GM19395 (cell line): Measurements from ENCODE around the gene RAB43.
"Not testable (repeated sequence)": the region's sequence is repeated elsewhere in the genome, so short reads cannot be mapped to it uniquely, and the experiment has no call there.

ENCODE experiments used
- ATAC-seq: cut with Tn5 transposase; IDR thresholded peaks from one replicate; pipeline ENCODE4 v1.9.1; 2021; ENCODE audit warnings: mild to moderate bottlenecking, moderate library complexity; ENCODE audit not compliant: unreplicated experiment

Gene RAB43

GRCh38 chr3:129121792-129122411 is at the start of gene RAB43:
Gene RAB43, minus strand, starts transcription at chr3:129121804. Its CDS starts 315 bp downstream, at chr3:129121489.
- ATAC-seq, result peak; percentile 36

- ATAC-seq, result no peak
Observed at GRCh38 chr3:129166579-129167332, 45.2 kb upstream of the RAB43 start.

GRCh38 chr3:129165594-129165993 is 44.0 kb upstream of the RAB43 start:
- not testable (repeated sequence) for ATAC-seq

- no peak for ATAC-seq
Observed at GRCh38 chr3:129164500-129164899, 42.9 kb upstream of the RAB43 start.

- ATAC-seq, result no peak
Observed at GRCh38 chr3:129162729-129163579, 41.4 kb upstream of the RAB43 start.

- peak; percentile 4 for ATAC-seq
Observed at GRCh38 chr3:129161860-129162271, 40.3 kb upstream of the RAB43 start.

- ATAC-seq, result peak; percentile 87
Observed at GRCh38 chr3:129160891-129161859, 39.6 kb upstream of the RAB43 start, which contains the start of gene ISY1. Gene ISY1, minus strand, starts transcription at chr3:129161063. Its CDS starts 88 bp downstream, at chr3:129160975.

GRCh38 chr3:129144786-129145185 is 23.2 kb upstream of the RAB43 start:
- no peak for ATAC-seq

GRCh38 chr3:129141011-129141410 is 19.4 kb upstream of the RAB43 start:
- ATAC-seq, result not testable (repeated sequence)

GRCh38 chr3:129139911-129140310 is 18.3 kb upstream of the RAB43 start:
- no peak for ATAC-seq

- not testable (repeated sequence) for ATAC-seq
Observed at GRCh38 chr3:129136275-129136674, 14.7 kb upstream of the RAB43 start.

GRCh38 chr3:129132097-129132866 is 10.7 kb upstream of the RAB43 start:
- ATAC-seq, result no peak

GRCh38 chr3:129131465-129132088 is 10.0 kb upstream of the RAB43 start:
- no peak for ATAC-seq

GRCh38 chr3:129130291-129130813 is 8.7 kb upstream of the RAB43 start:
- no peak for ATAC-seq

- ATAC-seq, result no peak
Observed at GRCh38 chr3:129128357-129129155, 7.0 kb upstream of the RAB43 start.

GRCh38 chr3:129126726-129127280 is 5.2 kb upstream of the RAB43 start:
- ATAC-seq, result no peak

- ATAC-seq, result no peak
Observed at GRCh38 chr3:129123314-129124060, 1.9 kb upstream of the RAB43 start.
